Type B pancreatic cell (in vitro differentiated cells): ENCODE measurements around the gene BPIFA3. TPM values are rescaled to one million over a fixed set of nuclear protein-coding genes. Genes with fewer than 3 reads are reported as not detected.
A peak's percentile ranks its signal among the peaks of the same experiment; 100 is the strongest.

ENCODE experiments used
- DNase-seq: peaks from one replicate; pipeline ENCODE4 v3.0.0; 2021; ENCODE audit warnings: mixed read lengths; ENCODE audit not compliant: unreplicated experiment; ENCODE audit errors: extremely low spot score
- H3K27ac Mint-ChIP-seq: 2 replicates; pipeline ENCODE4 v1.8.0; 2021; ENCODE audit warnings: mild to moderate bottlenecking, mixed read lengths
- H3K27me3 Mint-ChIP-seq: 2 replicates; pipeline ENCODE4 v1.8.0; 2021; ENCODE audit warnings: mixed read lengths
- H3K36me3 Mint-ChIP-seq: 2 replicates; pipeline ENCODE4 v1.8.0; 2021; ENCODE audit warnings: mixed read lengths
- H3K4me1 Mint-ChIP-seq: one replicate; pipeline ENCODE4 v1.8.0; 2021; ENCODE audit warnings: mixed read lengths; ENCODE audit not compliant: unreplicated experiment
- H3K4me3 Mint-ChIP-seq: 2 replicates; pipeline ENCODE4 v1.8.0; 2021; ENCODE audit warnings: mild to moderate bottlenecking, mixed read lengths
- H3K9me3 Mint-ChIP-seq: 2 replicates; pipeline ENCODE4 v1.8.0; 2021; ENCODE audit warnings: mixed read lengths
- CTCF ChIP-seq: fragments of 200-600 bp; sonication (generic); conservative IDR thresholded peaks from 2 replicates; pipeline ENCODE4 v1.5.0; 2021; ENCODE audit warnings: antibody characterized with exemption, mild to moderate bottlenecking
- total RNA-seq: library from RNA; stranded (reverse); gene quantifications from 2 replicates; pipeline ENCODE4 v1.2.1, GENCODE V29; 2021; ENCODE audit warnings: low replicate concordance

BPIFA3 gene
- total RNA-seq, 1 donor from 2014 or later = not detected

GRCh38 chr20:33259371-33259770, 42.2 kb downstream of the BPIFA3 start:
- Mint-ChIP-seq H3K36me3 (no peaks in the 10 kb centered on the region), H3K27ac (no peak overlapping the region), H3K4me1 (no peaks in the 10 kb centered on the region), H3K4me3 (no peak overlapping the region), H3K9me3 (no peaks in the 10 kb centered on the region), H3K27me3 (peaks cover 35% of the 10 kb centered on the region)
- no peak for TF ChIP-seq CTCF
- no peak for DNase-seq

GRCh38 chr20:33261465-33261864, 44.3 kb downstream of the BPIFA3 start:
- H3K9me3 Mint-ChIP-seq = no peaks in the 10 kb centered on the region
- no peaks in the 10 kb centered on the region for H3K4me1 Mint-ChIP-seq
- no peak overlapping the region for H3K4me3 Mint-ChIP-seq
- no peaks in the 10 kb centered on the region for H3K36me3 Mint-ChIP-seq
- no peak for DNase-seq
- peaks cover 27% of the 10 kb centered on the region for H3K27me3 Mint-ChIP-seq
- no peak overlapping the region for H3K27ac Mint-ChIP-seq
- TF ChIP-seq CTCF = no peak

DNA sequence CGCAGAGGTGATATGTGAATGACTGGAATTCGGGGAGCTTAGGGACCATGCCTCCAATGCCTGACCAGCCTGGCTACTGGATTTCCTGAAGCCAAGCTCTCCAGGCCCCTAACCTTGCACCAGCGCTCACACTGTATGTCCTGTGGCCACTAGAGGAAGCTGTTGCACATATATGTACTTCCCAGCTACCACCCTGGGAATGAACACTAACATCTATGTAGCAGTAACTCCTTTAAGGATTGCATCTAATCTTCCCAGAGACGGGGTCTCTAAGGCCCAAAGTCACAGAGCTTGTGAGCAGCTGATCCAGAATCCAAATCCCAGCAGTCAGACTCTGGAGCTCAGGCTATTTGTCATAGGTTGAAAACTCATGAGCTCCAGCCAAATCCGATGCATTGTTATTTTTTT, 45.5 kb downstream of the BPIFA3 start:
- no peak overlapping the region for H3K4me3 Mint-ChIP-seq
- H3K27me3 Mint-ChIP-seq = peaks cover 27% of the 10 kb centered on the region
- peak; percentile 88 for TF ChIP-seq CTCF

DNA sequence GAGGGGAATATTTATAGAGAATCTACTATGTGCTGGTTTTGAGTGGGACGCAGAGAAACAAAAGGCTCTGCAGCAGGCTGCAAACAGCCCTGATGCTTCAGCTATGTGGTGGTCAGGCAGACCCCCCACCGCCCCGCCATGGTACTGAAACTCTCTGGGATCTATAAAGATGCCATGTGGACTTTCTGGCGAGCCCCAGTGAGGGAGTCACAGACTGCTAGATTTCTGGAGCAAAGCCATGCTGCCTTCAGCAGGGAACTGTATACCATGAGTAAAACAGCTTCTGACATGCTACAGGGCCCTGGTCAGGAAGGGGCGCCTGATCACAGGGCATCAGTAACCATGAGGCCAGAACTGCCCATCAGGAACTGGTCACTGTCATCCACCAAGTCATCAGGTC, 46.6 kb downstream of the BPIFA3 start:
- H3K36me3 Mint-ChIP-seq = no peaks in the 10 kb centered on the region
- no peaks in the 10 kb centered on the region for H3K4me1 Mint-ChIP-seq
- H3K9me3 Mint-ChIP-seq = no peaks in the 10 kb centered on the region
- H3K27me3 Mint-ChIP-seq = peaks cover 32% of the 10 kb centered on the region
- H3K27ac Mint-ChIP-seq = no peak overlapping the region
- H3K4me3 Mint-ChIP-seq = no peak overlapping the region
- DNase-seq = no peak
- no peak for TF ChIP-seq CTCF

More for the DNA sequence above, 45.5 kb downstream of the BPIFA3 start:
- no peak for DNase-seq
- H3K36me3 Mint-ChIP-seq = no peaks in the 10 kb centered on the region
- H3K9me3 Mint-ChIP-seq = no peaks in the 10 kb centered on the region
- H3K4me1 Mint-ChIP-seq = no peaks in the 10 kb centered on the region
- H3K27ac Mint-ChIP-seq = no peak overlapping the region

DNA sequence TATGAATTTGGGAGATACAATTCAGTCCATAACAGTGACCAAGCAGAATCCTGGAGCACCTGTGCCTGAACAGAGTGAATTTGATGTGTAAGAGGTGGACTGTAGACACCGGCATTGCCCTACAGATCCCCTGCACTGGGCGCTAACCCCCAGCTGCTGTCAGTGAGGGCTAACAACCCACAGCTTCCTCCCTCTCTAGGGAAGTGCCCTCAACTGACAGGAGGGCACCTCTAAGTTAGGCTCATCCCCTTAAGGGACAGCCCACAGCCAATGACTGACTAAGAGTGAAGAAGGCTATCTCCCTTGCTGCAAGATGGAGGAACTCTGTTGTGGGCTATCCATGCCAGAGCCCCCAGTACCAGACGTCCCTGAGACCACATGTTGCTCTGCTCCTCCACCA, 50.5 kb downstream of the BPIFA3 start:
- no peak for DNase-seq
- H3K36me3 Mint-ChIP-seq = no peaks in the 10 kb centered on the region
- no peak overlapping the region for H3K4me3 Mint-ChIP-seq
- peaks cover 38% of the 10 kb centered on the region for H3K27me3 Mint-ChIP-seq
- H3K4me1 Mint-ChIP-seq = no peaks in the 10 kb centered on the region
- no peak for TF ChIP-seq CTCF
- H3K9me3 Mint-ChIP-seq = no peaks in the 10 kb centered on the region
- H3K27ac Mint-ChIP-seq = no peak overlapping the region
